Measurements from ENCODE around the gene IL18R1.

- TF ChIP-seq CTCF (IDR thresholded peaks at IDR 0.05) (no peak), POLR2A (IDR thresholded peaks at IDR 0.05) (no peak)
These were observed 49.5 kb upstream of the IL18R1 start for GRCh38 chr2:102306125-102306524.
